SU-DHL-6 (cell line): Measurements from ENCODE around the gene LRRC75B.
"Not testable (repeated sequence)": the region's sequence is repeated elsewhere in the genome, so short reads cannot be mapped to it uniquely, and the experiment has no call there.

ENCODE experiments used
- CTCF ChIP-seq: fragments of 200-600 bp; sonication (generic); IDR thresholded peaks from one replicate; pipeline ENCODE4 v1.5.1; 2017; ENCODE audit warnings: antibody characterized with exemption, mild to moderate bottlenecking, low read length, moderate library complexity; ENCODE audit not compliant: insufficient read depth, poor library complexity, severe bottlenecking
- EZH2phosphoT487 ChIP-seq: fragments of 200-600 bp; sonication (generic), shearing (Covaris generic); conservative IDR thresholded peaks from 2 replicates; pipeline ENCODE4 v1.6.1; 2018; ENCODE audit warnings: mild to moderate bottlenecking, antibody characterized with exemption, low read length, moderate library complexity, mixed read lengths

DNA sequence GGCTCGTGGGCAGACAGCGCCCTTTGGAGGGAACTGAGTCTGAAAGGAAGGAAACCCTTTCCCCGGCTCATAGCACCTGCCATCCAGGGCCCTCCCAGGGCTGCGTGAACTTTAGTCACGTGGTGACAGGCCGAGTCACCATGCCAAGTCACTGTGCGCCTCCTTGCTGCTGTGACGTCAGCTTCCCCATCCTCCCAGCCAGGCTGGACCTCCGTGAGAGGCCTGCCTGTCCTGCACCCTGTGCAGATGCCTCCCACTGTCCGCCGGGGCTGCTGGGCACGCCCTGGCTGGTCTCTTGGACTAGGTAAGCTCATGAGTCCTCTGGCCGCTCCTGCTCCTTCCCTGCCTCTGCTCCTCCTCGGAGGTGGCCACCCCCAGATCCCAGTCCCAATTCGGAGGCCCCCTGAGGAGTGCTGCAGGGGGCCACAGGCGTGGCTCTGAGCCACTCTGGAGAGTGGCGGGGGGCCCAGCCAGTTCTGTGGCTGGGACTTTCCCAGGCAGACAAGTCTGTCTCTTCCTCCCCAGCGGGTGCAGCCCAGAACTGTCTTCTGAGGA lies 14.6 kb upstream of the LRRC75B start:
- TF ChIP-seq CTCF, EZH2phosphoT487: not testable (repeated sequence)
